NCI-H774 (cell line): ENCODE results near the gene MCTP1.

Experiments
- DNase-seq: peaks from one replicate; lab custom pipeline; 2025; lab: John Stamatoyannopoulos, UW

The MCTP1 gene

GRCh38 chr5:95284572-95285408 lies at the start of gene MCTP1:
TSS of gene MCTP1 (minus strand) at chr5:95285094.
- DNase-seq = no peak

DNA sequence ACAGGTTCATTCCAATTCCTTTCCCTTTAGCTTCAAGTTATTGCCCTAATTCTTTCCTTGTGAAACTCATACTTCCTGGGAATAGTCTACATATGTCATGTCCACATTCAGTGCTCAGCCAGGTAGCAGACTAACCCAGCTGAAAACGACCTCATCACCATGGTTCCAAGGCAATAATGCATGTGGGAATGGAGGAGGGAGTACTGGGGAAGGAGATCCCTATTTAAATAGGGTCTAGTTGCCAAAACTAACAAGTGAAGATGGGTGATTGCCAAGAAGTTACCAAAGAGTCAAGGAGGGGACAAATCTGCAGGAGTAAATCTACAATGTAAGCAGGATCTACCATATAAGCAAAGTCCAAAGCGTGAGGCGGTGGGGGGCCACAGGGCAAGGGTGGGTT lies 47.3 kb upstream of the MCTP1 start:
- DNase-seq = no peak

GRCh38 chr5:95331358-95331757 lies 46.5 kb upstream of the MCTP1 start:
- DNase-seq = no peak

GRCh38 chr5:95327211-95327610 lies 42.3 kb upstream of the MCTP1 start:
- no peak for DNase-seq

DNA sequence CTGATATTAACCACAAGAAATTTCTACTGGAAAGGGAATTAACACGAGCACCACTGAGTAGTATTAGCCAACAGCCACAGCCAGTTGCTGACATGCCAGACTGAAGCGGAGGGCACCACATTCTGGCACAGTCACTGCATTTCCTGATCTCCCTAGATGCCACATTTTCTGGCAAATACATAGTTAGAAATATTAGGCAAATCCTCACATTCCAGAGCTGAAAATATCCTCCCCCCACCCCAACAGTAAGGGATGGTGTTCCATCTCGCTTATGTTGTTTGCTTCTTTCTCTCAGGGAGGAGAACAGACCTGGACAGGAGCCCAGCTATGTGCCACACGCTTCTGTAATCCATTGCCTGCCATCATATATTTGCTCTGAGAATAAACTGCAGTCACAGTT lies 32.8 kb upstream of the MCTP1 start:
- no peak for DNase-seq

GRCh38 chr5:95317085-95317484 lies 32.2 kb upstream of the MCTP1 start:
- DNase-seq = no peak

DNA sequence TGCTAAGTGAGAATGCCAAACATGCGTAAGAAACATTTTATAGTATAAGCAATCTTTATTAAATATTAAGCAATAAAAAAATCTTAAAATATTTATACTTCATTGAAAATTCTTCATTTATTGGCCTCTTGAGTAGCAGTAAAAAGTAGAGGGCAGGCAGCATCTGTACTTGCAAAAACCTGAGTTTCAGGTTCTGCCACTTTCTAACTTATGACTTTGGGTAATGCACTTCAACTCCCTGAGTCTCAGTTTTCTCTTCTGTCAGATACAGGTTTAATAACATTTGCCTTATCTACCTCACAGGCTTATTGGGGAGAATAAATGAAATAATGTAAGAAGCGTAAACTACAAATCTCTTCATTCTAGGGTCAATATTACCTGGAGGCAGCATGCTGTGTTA lies 19.8 kb upstream of the MCTP1 start:
- no peak for DNase-seq

GRCh38 chr5:95298651-95299050 lies 13.8 kb upstream of the MCTP1 start:
- no peak for DNase-seq

DNA sequence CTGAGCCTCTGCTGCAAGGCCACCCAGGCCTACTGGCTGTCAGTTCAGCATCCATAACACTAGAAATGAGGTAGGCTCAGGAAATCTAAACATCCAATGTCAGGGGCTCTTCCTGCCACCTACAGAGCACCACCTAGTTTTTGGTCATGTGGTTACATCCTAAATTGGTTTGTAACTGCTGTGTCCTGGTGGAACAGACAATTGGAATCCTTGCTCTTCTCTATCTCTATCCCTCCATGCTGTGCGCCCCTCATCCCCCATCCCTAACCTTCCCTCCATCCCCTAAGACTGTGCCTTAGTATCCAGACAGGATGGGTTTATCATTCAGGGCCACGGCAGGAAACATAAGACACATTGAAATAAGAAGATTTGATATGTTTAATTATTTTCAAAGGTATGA lies 11.4 kb upstream of the MCTP1 start:
- DNase-seq = no peak

DNA sequence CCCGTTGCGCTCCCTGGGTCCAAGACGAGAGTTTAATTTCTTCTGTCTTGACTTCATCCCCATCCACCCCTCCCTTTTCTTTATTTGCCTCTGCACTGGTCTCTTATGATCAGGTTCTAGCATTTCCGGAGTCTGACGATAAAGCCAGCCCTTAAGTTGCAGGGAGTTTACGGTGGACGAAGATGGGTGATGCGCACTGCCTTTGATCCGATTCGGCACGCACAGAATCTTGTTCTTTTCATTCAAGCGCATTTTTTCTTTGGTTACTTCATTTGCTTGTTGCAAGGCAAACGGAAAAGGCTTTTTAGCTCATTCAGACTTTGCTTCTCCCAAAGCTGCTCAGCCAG lies 488 bp upstream of the MCTP1 start:
- no peak for DNase-seq

- DNase-seq = peak; percentile 40
Measured at GRCh38 chr5:95283761-95284571, 928 bp downstream of the MCTP1 start.

GRCh38 chr5:95283022-95283615 lies 1.8 kb downstream of the MCTP1 start:
- no peak for DNase-seq

DNA sequence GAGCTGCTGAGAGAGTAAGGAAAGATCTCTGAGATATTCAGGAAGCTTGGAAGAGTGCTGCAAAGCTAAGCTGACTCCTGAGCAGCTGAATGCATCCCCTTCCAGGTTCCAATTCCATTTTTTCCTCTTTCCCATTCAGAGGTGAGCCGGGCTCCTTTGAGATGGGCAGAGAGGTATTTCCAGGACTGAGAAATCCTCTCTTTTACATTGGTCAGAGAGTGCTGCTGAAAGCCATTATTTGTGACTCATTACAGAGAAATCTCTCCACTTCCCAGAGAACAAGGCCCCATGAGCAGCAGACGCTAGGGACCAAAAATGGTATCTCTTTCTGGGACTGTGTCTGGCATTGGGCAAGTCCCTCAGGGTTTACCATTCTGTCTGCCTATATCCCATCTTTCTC lies 3.7 kb downstream of the MCTP1 start:
- no peak for DNase-seq

DNA sequence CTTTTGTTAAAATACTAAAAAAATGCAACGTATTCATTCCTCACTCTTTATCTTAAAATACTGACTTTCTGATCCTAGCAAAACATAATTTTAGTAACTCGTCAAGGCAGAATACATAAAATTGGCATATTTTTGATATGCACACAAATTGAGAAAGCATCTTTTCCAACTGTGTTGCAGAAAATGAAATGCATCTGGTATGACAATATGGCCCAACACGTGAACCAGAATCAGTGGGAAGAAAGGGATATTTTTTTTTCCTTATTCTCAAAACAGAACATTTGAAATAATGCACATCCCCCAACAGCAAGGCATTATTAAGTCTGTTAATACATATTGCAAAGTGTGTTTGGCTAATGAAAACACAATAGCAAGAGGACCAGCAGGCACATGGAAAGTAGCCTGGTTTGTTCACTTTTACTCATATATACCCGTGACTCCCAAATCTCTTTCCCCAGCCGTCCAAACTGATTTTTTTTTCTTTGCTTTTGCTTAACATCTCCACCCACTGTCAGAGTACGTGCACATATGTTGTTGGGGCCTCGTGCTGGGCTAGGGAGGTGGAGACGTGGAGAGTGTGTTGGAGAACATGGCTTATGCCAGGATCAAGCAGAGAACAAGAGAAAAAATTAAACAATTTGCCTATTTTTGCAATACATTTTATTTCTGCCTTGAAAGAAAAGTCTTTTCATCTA lies 4.3 kb downstream of the MCTP1 start:
- DNase-seq = no peak

DNA sequence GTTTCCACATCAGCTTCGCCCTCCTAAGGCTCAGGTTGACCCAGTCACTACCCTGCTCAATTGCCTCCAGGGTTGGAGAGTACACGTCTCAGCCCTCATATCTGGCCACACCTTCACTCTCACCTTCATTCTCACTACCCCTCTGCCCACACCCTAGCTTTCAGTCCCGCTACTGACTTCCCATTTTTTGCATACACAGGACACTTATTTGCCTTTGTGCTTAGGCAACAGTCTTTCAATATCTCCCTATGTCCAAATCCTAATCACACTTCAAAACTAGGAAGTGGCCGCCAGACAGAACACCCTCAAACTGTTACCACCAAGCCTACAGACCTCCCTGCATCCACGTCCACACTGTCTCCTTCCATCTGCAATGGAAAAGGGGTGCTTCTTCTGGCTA lies 10.9 kb downstream of the MCTP1 start:
- DNase-seq = no peak

- no peak for DNase-seq
Measured at GRCh38 chr5:95272316-95272929, 12.5 kb downstream of the MCTP1 start.

DNA sequence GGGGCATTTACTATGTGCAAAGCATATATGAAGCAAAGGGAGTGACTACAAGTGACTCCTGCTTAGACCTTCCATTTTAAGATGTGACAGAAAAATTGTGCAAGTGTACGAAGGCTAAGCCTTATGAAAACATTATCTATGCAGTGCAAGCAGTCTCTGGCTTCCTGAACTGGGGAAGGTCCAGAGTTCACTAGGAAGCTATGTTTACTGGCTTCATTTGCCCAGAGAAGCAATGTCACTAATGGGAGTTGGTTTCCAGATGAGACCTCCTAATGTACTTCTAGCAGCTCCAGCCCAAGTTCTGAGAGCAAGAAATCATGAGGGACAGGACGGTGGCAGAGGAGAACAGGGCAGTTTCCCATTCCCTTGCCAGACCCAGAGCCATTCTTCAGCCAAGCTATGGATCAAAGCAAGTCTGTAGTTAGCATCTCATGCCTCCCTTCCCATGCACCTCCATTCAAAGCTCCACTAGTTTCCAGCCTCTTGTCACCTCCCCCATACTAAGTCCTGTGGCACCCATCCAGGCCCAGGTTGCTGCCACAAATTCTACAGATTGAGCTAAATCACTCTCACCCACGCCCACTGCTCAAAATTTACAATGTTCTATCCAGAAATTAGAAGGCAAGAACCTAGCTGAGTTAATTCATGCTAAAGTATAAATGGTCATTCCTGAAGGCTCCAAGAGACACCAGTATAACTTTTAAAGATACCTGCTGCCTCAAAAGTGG lies 21.8 kb downstream of the MCTP1 start:
- no peak for DNase-seq

- DNase-seq = no peak
Measured at GRCh38 chr5:95261437-95262175, 23.3 kb downstream of the MCTP1 start.

DNA sequence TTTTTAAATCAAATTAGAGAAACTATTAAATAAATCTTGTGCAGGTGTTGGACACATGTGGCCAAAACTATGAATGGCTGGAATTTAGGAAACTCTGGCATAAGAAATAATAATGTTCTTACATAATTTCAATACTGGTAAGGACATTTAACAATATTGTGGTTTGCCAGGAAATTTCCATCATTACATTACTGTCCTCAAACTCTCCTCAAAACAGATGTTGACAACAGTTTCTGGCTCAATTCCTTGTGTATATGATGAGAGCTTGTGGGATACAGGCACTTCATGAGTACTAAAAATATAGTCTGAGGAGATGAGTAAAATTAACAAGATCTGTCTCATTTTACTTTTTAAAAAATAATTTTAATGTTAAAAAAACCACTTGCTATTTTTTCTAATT lies 27.9 kb downstream of the MCTP1 start:
- no peak for DNase-seq

GRCh38 chr5:95256446-95256845 lies 28.4 kb downstream of the MCTP1 start:
- DNase-seq = no peak

GRCh38 chr5:95252801-95253200 lies 32.1 kb downstream of the MCTP1 start:
- no peak for DNase-seq
